ENCODE measurements around the gene CHRM1. TPM values are rescaled to one million over a fixed set of nuclear protein-coding genes. Genes with fewer than 3 reads are reported as not detected.
A peak's percentile ranks its signal among the peaks of the same experiment; 100 is the strongest.

CHRM1 gene
- total RNA-seq, 1 donor from 2014 or later, result 0.29 TPM

GRCh38 chr11:62923601-62924411 is 2.6 kb upstream of the CHRM1 start:
- H3K27ac Mint-ChIP-seq, result peak overlapping the region; percentile 82
- no peak for DNase-seq (ENCODE audit: extremely low spot score, unreplicated experiment)
- H3K36me3 Mint-ChIP-seq, result no peaks in the 10 kb centered on the region
- TF ChIP-seq CTCF (conservative IDR thresholded peaks at IDR 0.05), result no peak
- no peaks in the 10 kb centered on the region for H3K9me3 Mint-ChIP-seq
- peak overlapping the region; percentile 81 for H3K4me3 Mint-ChIP-seq
- peaks cover 44% of the 10 kb centered on the region for H3K4me1 Mint-ChIP-seq (ENCODE audit: unreplicated experiment)
- peaks cover 65% of the 10 kb centered on the region for H3K27me3 Mint-ChIP-seq

- peak overlapping the region; percentile 87 for H3K27ac Mint-ChIP-seq
- peak overlapping the region; percentile 72 for H3K4me3 Mint-ChIP-seq
- TF ChIP-seq CTCF (conservative IDR thresholded peaks at IDR 0.05), result peak; percentile 69
- no peak for DNase-seq (ENCODE audit: extremely low spot score, unreplicated experiment)
- peaks cover 34% of the 10 kb centered on the region for H3K4me1 Mint-ChIP-seq (ENCODE audit: unreplicated experiment)
- peaks cover 56% of the 10 kb centered on the region for H3K27me3 Mint-ChIP-seq
- no peaks in the 10 kb centered on the region for H3K9me3 Mint-ChIP-seq
- H3K36me3 Mint-ChIP-seq, result no peaks in the 10 kb centered on the region
Measured at GRCh38 chr11:62922653-62923431, 1.7 kb upstream of the CHRM1 start.

- peaks cover 49% of the 10 kb centered on the region for H3K27me3 Mint-ChIP-seq
- TF ChIP-seq CTCF (conservative IDR thresholded peaks at IDR 0.05), result no peak
- no peaks in the 10 kb centered on the region for H3K36me3 Mint-ChIP-seq
- no peak for DNase-seq (ENCODE audit: extremely low spot score, unreplicated experiment)
- H3K9me3 Mint-ChIP-seq, result no peaks in the 10 kb centered on the region
- H3K4me1 Mint-ChIP-seq (ENCODE audit: unreplicated experiment), result peaks cover 28% of the 10 kb centered on the region
- peak overlapping the region; percentile 72 for H3K4me3 Mint-ChIP-seq
- H3K27ac Mint-ChIP-seq, result peak overlapping the region; percentile 87
Measured at GRCh38 chr11:62922189-62922589, 1.0 kb upstream of the CHRM1 start.

- Mint-ChIP-seq H3K4me1 (ENCODE audit: unreplicated experiment) (peaks cover 28% of the 10 kb centered on the region), H3K27ac (peak overlapping the region; percentile 87), H3K27me3 (peaks cover 46% of the 10 kb centered on the region), H3K4me3 (peak overlapping the region; percentile 72), H3K36me3 (no peaks in the 10 kb centered on the region), H3K9me3 (no peaks in the 10 kb centered on the region)
- DNase-seq (ENCODE audit: extremely low spot score, unreplicated experiment), result no peak
- TF ChIP-seq CTCF (conservative IDR thresholded peaks at IDR 0.05), result no peak
Measured at GRCh38 chr11:62921573-62922188, 518 bp upstream of the CHRM1 start.

- H3K4me1 Mint-ChIP-seq (ENCODE audit: unreplicated experiment), result peaks cover 25% of the 10 kb centered on the region
- no peak overlapping the region for H3K4me3 Mint-ChIP-seq
- DNase-seq (ENCODE audit: extremely low spot score, unreplicated experiment), result no peak
- peaks cover 30% of the 10 kb centered on the region for H3K27me3 Mint-ChIP-seq
- TF ChIP-seq CTCF (conservative IDR thresholded peaks at IDR 0.05), result no peak
- no peak overlapping the region for H3K27ac Mint-ChIP-seq
- no peaks in the 10 kb centered on the region for H3K36me3 Mint-ChIP-seq
- no peaks in the 10 kb centered on the region for H3K9me3 Mint-ChIP-seq
Measured at GRCh38 chr11:62919898-62920640, 1.1 kb downstream of the CHRM1 start.
